HG03039 (cell line): ENCODE results near the gene QRFP.

Experiments
- ATAC-seq: cut with Tn5 transposase; IDR thresholded peaks from one replicate; pipeline ENCODE4 v1.9.1; 2021; ENCODE audit warnings: mild to moderate bottlenecking, moderate library complexity; ENCODE audit not compliant: unreplicated experiment

Gene QRFP

GRCh38 chr9:130892477-130893304, 3.9 kb downstream of the QRFP start:
- ATAC-seq: no peak

GRCh38 chr9:130891688-130892476, 4.7 kb downstream of the QRFP start:
- no peak for ATAC-seq

GRCh38 chr9:130890870-130891687, 5.5 kb downstream of the QRFP start:
- ATAC-seq: no peak

GRCh38 chr9:130890124-130890523, 6.5 kb downstream of the QRFP start:
- no peak for ATAC-seq

GRCh38 chr9:130888146-130888885, 8.3 kb downstream of the QRFP start:
- ATAC-seq: no peak

GRCh38 chr9:130887494-130888144, 9.0 kb downstream of the QRFP start:
- ATAC-seq: no peak

GRCh38 chr9:130886981-130887380, 9.6 kb downstream of the QRFP start:
- no peak for ATAC-seq

GRCh38 chr9:130885484-130886375, 10.9 kb downstream of the QRFP start:
- ATAC-seq: no peak

GRCh38 chr9:130884542-130885483, 11.8 kb downstream of the QRFP start:
- ATAC-seq: no peak

GRCh38 chr9:130884111-130884531, 12.5 kb downstream of the QRFP start:
- ATAC-seq: no peak

GRCh38 chr9:130883479-130883878, 13.1 kb downstream of the QRFP start:
- no peak for ATAC-seq

GRCh38 chr9:130882696-130883225, 13.9 kb downstream of the QRFP start:
- no peak for ATAC-seq

- no peak for ATAC-seq
Observed at GRCh38 chr9:130881516-130881915, 15.1 kb downstream of the QRFP start.

GRCh38 chr9:130880599-130881220, 15.9 kb downstream of the QRFP start:
- no peak for ATAC-seq

- ATAC-seq: no peak
Observed at GRCh38 chr9:130879863-130880411, 16.7 kb downstream of the QRFP start.

GRCh38 chr9:130878295-130878694, 18.3 kb downstream of the QRFP start:
- no peak for ATAC-seq

GRCh38 chr9:130877300-130877699, 19.3 kb downstream of the QRFP start:
- ATAC-seq: no peak
